Bronchial epithelial cell (primary cell): Measurements from ENCODE around the gene PTPN4. TPM values are rescaled to one million over a fixed set of nuclear protein-coding genes. Genes with fewer than 3 reads are reported as not detected.

ENCODE experiments used
- DNase-seq: peaks from one replicate; pipeline ENCODE4 v3.0.0-alpha.2; 2010; ENCODE audit warnings: low read depth
- FAIRE-seq: peaks from 2 replicates; lab custom pipeline; 2011; peaks lifted over from hg19 to GRCh38; lab: Jason Lieb, UNC
- H3K27me3 ChIP-seq: 2 replicates; pipeline ENCODE4 v1.5.1; 2011; ENCODE audit warnings: low read length; ENCODE audit not compliant: control insufficient read depth, insufficient read depth
- H3K36me3 ChIP-seq: 2 replicates; pipeline ENCODE4 v1.5.1; 2011; ENCODE audit warnings: low read length; ENCODE audit not compliant: control insufficient read depth, insufficient read depth
- H3K4me3 ChIP-seq: 2 replicates; pipeline ENCODE4 v1.5.1; 2011; ENCODE audit warnings: mild to moderate bottlenecking, low read depth, low read length, control low read depth
- total RNA-seq: library from RNA; depleted of rRNA; stranded (reverse); fragments of >200 nt; gene quantifications from 2 replicates; pipeline ENCODE4 v1.2.1, GENCODE V29; 2014
- TF ChIP-seq, protein P1 (sequence below): IDR thresholded peaks from 2 replicates; pipeline ENCODE4 v1.5.1; 2011; ENCODE audit warnings: mild to moderate bottlenecking, moderate library complexity, low read length, control low read depth, inconsistent platforms; ENCODE audit not compliant: insufficient read depth, severe bottlenecking

PTPN4 gene
- total RNA-seq, 1 donor from 2014 or later = 20.5 TPM

DNA sequence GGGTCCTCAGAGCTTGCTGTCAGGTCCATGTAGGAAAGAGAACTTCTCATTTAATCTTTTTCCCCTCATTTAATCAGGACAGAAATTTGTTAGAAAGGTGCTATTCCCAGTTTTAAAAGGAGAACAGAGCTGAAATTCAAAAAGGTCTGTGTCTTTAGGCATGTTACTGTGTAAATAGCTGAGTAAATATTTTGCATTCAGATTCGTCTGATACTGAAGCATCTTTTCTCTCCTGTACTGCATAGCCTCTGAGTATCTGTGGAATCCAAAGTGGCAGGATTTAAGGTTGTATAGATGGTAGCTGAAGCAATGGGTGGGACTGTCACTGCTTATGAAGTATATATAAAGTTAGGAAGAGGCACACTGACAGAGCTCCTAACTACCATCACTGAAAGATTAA is 9.0 kb downstream of the PTPN4 start:
- DNase-seq (no peak), FAIRE-seq (no peak)
- TF ChIP-seq, protein P1, sequence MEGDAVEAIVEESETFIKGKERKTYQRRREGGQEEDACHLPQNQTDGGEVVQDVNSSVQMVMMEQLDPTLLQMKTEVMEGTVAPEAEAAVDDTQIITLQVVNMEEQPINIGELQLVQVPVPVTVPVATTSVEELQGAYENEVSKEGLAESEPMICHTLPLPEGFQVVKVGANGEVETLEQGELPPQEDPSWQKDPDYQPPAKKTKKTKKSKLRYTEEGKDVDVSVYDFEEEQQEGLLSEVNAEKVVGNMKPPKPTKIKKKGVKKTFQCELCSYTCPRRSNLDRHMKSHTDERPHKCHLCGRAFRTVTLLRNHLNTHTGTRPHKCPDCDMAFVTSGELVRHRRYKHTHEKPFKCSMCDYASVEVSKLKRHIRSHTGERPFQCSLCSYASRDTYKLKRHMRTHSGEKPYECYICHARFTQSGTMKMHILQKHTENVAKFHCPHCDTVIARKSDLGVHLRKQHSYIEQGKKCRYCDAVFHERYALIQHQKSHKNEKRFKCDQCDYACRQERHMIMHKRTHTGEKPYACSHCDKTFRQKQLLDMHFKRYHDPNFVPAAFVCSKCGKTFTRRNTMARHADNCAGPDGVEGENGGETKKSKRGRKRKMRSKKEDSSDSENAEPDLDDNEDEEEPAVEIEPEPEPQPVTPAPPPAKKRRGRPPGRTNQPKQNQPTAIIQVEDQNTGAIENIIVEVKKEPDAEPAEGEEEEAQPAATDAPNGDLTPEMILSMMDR = no peak
- no peak overlapping the region for H3K4me3 ChIP-seq
- H3K36me3 ChIP-seq = no peaks in the 10 kb centered on the region
- H3K27me3 ChIP-seq = no peaks in the 10 kb centered on the region

DNA sequence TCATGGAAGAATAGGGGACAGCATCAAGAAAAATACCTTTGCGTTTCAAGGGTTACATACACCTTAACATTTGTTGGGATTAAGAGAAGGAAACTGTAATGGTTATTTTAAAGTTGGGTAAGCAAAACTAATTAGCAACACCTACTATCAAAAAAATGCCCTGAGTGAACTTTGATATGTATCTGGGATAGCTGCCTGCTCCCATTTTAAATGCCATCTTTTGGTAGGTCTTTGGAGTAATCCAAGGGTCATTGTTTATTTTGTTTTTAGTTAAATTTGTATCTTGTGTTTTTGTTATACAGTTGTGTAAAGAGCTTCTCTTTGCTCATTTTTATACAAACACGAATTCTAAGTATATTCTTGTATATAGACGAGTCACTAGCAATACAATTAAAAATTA is 9.9 kb downstream of the PTPN4 start:
- FAIRE-seq (no peak), DNase-seq (no peak)
- TF ChIP-seq, protein P1 = no peak
- H3K4me3 ChIP-seq = no peak overlapping the region
- no peaks in the 10 kb centered on the region for H3K36me3 ChIP-seq
- H3K27me3 ChIP-seq = no peaks in the 10 kb centered on the region

- TF ChIP-seq, protein P1 = no peak
- H3K4me3 ChIP-seq = no peak overlapping the region
- H3K27me3 ChIP-seq = no peaks in the 10 kb centered on the region
- FAIRE-seq (no peak), DNase-seq (no peak)
- no peaks in the 10 kb centered on the region for H3K36me3 ChIP-seq
These were observed 11.6 kb downstream of the PTPN4 start for GRCh38 chr2:119771331-119771730.

- Histone ChIP-seq H3K36me3 (no peaks in the 10 kb centered on the region), H3K27me3 (no peaks in the 10 kb centered on the region), H3K4me3 (no peak overlapping the region)
- TF ChIP-seq, protein P1 = no peak
- no peak for FAIRE-seq
- DNase-seq = no peak
These were observed 12.4 kb downstream of the PTPN4 start for GRCh38 chr2:119772128-119772527.

DNA sequence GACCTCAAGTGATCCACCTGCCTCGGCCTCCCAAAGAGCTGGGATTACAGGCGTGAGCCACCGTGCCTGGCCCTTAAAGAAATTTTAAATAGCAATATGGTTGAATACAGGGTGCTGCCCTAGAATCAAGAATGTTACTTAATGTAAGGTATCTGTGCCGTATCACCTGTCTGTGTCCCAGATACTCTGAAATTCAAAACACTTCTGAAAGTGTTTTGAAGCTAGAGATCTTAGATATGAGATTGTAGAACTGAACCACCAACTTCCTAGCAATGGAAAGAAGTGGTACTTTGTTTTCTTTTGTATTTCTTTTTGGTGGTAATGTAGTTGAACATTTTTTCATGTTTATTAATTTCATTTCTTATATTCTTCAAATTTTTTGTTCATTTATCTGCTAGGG is 13.0 kb downstream of the PTPN4 start:
- no peaks in the 10 kb centered on the region for H3K27me3 ChIP-seq
- TF ChIP-seq, protein P1 = no peak
- FAIRE-seq (no peak), DNase-seq (no peak)
- no peaks in the 10 kb centered on the region for H3K36me3 ChIP-seq
- H3K4me3 ChIP-seq = no peak overlapping the region

GRCh38 chr2:119774026-119774425 is 14.3 kb downstream of the PTPN4 start:
- DNase-seq (no peak), FAIRE-seq (no peak)
- TF ChIP-seq, protein P1 = no peak
- H3K4me3 ChIP-seq = no peak overlapping the region
- H3K36me3 ChIP-seq = no peaks in the 10 kb centered on the region
- H3K27me3 ChIP-seq = no peaks in the 10 kb centered on the region
